CD4-positive, alpha-beta T cell treated with Interleukin-2 at 100 ng/mL for 4 hours (primary cell): ENCODE results near the gene BUB1.
A peak's percentile ranks its signal among the peaks of the same experiment; 100 is the strongest.
"Not testable (repeated sequence)": the region's sequence is repeated elsewhere in the genome, so short reads cannot be mapped to it uniquely, and the experiment has no call there.

ENCODE experiments used
- DNase-seq: peaks from one replicate; pipeline ENCODE4 v3.0.0-alpha.2; 2020; ENCODE audit warnings: low spot score

Gene BUB1

DNA sequence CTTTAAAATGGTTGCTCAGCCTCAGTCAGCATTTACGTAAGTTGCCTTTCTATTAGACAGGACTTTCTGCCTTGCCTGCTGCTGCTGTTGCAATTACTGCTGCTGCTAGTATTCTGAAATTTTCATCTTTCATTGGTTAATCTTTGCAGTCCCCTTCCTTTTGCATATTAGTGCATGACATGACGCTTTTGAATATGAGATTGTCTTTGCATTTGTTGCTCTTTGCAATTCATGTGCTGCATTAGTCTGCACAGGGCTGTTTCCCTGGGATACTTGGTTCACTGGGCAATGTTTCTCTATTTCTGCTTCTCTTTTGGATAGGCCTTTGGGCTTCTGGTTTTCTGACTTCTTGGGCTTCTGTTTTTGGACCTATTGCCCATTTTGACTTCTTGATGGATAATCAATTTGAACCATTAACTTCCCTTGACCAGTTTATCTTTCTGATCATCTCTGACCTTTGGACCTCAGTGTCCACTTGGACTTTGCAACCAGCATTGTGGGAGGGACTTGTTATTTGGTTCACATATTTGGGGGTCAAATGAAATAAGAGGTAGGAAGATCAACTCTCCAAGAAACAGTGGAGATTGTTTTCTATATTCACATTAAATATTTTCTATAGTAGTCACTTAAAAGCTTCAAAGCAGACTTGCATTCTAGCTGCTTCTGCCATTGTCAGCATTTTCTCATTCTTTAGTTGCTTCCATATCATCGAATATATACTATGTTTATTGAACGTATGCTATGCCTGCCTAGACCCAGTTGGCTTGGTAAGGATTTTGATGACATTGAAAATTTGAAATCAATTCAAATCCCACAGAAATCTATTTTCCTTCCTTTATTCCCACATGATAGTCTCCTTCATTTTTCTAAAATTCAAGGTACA is 12.5 kb upstream of the BUB1 start:
- no peak for DNase-seq

DNA sequence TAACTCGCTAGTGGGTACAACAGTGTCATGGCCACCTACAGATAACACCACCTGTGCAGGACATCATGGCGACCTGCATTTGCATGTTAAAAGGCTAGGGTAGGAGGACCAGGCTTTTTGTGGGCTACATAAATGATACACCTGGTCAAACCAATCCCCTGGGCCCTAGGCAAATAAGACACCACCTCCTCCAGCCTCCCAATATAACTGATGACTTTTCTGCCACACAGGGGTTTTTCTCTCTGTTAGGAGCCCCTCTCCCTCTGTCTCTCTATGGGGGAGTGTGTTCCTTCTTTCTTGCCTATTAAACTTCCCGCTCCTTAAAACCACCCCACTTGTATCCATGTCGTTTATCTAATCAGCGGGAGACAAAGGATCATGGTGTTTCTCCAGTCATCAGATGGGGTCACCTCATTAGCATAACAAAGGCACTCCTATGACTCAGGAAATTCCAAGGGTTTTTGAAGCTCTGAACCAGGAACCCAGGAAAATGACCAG is 10.8 kb upstream of the BUB1 start:
- no peak for DNase-seq

DNA sequence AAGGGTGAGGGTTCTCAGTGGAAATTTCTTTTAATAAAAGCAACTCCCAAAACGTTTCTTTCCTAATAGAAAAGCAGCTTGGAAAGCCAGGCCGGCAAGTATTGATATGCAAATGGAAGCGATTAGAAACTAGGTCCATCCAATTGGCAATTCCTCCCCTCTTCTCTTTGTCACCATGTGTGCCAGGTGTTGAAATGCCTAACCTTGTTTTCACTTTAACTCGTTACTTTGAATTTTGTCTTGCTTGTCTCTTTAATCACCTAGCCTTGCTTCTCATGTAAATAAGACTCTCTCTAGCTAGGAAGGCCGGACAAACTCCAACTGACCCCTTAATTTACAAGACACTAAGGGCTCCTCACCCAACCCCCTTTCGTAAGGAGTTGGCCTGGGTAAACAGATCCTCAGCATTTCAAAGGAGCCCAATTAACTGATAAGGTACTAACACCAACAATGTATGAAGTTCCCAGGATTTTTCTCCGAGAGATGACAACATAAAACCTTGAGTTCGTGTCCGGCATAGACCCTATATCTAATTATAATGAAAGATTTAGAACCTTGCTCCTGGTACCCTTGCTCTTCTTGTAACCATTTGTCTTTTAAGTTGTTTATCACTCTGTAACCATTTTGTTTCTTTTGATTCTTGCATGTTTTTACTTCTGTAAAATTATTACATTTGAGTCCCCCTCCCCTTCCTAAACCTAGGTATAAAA is 10.1 kb upstream of the BUB1 start:
- not testable (repeated sequence) for DNase-seq

DNA sequence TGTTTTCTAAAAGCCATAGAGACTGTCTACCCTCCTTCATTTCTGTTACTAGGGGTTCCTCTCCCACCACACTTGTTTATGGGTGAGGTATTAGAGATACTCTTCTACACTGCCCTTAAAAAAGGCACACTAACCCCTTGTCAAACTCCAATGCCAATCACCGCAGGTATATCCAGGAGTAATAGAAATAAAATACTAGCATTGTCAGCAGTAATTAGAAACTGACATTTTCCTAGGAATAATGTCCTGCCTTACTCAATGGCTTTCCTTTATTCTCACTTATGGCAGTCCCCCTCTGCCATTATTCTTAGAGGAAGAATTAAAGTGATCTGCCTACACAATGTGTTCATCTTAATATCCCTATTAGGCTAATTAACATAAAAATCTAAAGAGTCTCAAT is 5.0 kb upstream of the BUB1 start:
- no peak for DNase-seq

DNA sequence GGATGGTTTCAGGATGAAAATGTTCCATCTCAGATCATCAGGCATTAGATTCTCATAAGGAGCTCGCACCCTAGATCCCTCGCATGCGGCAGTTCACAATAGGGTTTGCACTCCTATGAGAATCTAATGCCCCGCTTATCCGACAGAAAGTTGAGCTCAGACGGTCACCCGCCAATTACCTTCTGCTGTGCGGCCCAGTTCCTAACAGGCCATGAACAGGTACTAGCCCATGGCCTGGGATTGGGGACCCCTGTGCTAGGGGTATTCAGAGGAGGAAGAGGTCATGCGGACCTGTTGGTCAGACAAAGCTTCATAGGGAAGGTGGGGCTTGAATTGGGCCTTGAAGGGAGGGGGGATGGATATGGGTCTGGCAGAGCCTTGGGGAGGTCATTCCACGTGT is 4.4 kb upstream of the BUB1 start:
- no peak for DNase-seq

DNA sequence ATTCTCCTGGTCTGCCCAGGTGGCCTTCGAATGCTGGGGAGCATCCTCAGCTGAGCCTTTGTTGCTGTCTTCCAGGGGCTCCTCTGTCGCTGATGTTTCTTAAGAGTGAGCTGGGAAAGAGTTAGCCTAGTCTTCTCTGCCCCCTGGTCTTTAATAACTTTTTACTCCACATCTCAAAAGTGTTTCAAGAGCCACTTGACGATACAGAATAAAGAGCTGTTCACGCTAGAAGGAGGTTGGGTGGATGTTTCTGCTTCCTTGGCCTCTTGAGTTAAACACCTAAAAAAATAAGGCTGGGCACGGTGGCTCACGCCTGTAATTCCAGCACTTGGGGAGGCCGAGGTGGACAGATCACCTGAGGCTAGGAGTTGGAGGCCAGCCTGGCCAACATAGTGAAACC is 2.8 kb upstream of the BUB1 start:
- DNase-seq = no peak

DNA sequence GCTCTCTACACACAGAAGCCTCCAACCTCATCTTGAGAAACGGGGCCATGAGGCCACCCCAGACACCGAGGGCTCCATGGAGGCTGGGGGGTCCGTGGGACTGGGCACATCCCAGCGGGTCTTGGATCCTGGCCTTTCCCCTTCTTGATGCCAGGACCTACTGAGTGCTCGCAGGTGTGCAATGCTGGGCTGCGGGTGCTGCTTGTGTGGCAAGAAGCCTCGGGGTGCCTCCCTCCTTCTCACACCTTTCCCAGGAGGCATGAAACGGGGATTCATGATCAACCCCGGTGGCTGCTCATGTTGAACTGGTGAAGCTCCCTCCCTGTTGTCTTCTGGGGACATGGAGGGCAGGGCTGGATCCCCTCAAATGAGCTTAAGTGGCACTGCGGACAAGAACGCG is 2.0 kb upstream of the BUB1 start:
- no peak for DNase-seq

DNA sequence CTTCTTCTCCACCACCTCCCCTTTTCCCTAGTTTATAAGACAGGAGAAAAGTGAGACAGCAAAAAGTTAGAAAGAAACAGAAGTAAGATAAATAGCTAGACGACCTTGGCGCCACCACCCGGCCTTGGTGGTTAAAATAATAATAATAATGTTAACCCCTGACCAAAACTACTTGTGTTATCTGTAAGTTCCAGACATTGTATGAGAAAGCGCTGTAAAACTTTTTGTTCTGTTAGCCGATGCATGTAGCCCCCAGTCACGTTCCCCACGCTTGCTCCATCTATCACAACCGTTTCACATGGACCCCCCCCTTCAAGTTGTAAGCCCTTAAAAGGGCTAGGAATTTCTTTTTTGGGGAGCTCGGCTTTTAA is 1.5 kb upstream of the BUB1 start:
- no peak for DNase-seq

DNA sequence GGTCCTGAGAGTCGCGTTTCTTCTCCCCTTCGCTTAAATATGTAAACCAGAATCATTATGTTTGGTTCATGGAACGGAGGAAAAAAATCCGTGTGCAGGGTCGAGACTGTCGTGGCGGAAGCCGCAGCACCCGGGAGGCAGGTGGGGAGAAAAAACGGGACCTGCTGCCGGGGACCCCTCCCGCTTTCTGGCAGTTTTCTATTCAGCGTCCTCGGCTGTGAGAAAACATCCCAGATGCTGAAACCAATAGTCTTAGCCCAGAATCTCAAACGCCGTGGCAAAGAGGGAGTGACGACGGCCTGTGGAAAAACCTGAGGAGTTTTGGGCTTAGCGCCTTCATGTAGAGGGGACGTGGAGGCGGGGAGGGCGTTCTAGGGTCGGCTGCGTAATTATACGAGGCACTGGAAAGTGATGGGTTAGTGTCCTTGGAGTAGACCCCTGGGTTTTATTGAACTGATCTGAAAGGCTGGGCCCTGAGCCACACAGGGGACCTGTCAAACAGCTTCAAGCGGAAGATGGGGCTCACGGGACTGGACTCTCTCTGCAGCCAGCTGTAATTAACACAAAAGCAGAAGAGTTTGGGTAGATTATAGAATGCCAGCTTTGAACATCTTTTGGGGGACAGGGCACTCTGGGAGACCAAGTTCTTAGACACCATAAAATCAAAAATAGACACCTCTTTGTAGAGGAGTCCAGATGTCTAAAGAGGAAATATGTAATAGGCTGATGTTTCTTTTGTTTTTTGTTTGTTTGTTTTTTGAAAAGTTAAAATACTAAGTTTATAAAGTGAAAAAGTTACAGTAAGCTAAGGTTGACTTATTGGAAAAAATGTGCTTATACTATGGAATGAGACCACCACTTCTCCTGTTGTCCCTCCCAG is 834 bp upstream of the BUB1 start:
- peak; percentile 5 for DNase-seq

DNA sequence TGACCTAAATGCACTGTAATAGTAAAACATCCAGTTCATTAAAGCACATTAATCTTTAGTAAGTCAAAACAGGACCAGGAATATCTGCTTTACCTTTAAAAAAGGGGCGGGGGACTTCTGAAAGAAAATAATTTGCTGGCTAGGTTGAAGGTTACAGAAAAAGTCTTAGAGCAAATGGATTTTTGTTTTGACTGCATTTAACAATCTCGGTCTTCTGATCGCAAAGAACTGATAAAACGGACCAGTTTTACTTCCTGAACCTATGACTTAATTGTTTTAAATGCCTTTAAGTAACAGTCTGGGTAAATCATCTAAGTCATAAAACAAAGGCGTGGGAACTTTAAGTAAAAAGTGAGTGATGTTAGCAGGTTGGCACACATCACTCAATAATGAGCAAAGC is 783 bp downstream of the BUB1 start:
- DNase-seq = peak; percentile 10

DNA sequence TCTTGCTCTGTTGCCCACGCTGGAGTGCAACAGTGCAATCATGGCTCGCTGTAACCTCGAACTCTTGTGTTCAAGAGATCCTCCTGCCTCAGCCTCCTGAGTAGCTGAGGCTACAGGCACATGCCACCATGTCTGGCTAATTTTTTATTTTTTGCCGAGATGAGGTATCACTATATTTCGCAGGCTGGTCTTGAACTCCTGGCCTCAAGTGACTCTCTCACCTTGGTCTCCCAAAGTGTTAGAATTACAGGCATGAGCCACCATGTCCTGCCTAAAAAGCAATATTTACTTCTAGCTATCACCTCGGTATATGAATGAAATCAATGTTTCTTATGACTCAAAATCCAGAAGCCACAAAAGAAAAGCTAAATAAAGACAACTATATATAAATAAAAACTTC is 2.2 kb downstream of the BUB1 start:
- peak; percentile 28 for DNase-seq

DNA sequence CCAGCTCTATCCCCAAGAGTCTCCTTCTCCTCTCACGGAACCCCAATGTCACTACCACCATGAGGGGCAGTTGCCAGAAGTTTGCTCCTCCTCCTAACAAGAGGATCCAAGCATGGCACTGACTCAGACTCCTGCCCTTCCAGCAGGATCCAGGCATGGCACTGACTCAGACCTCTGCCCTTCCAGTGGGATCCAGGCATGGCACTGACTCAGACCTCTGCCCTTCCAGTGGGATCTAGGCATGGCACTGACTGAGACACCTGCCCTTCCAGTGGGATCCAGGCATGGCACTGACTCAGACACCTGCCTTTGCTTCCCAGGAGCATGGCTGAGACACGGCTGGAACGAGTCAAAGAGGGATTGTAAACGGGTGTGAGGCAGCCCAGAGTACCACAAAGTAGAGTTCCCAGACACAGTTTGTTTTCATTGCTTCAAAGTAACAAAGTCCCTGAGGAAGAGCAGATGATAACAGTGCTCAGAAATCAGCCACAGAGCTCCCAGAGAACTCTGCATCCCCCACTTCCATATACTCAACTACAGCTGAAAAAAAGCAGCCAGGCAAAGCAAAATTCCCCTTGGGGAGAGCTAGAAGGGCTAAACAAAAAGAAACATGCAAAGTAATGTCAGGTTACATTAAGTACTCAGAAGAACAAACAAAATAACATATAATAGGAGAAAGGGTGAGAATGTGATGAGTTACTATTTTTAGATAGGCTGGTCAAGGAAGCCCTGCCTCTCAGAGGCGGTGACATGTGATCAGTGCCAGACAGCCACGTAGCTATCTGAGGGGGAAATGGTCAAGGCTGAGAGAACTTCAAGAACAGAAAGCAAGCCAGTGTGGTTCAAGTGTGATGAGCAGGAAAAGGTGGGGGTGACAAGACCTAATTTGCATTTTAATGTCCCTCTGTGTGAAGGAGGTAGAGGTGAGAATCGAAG is 3.0 kb downstream of the BUB1 start:
- DNase-seq = peak; percentile 74

DNA sequence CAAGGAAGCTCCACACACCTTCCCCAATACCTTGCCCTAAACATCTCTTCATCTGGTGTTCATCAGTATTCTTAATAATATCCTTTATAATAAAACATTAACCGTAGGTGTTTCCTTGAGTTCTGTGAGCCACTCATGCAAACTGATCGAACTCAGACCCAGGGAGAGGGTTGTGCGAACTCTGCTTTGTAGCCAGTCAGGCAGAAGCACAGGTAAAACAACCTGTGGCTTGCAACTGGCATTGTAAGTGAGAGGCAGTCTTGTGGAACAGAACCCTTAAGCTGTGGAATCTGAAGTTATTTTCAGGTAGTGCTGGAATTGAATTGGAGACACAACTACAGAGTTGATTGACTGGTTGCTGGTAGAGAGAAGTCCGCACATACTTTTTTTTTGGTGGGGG is 4.7 kb downstream of the BUB1 start:
- no peak for DNase-seq

DNA sequence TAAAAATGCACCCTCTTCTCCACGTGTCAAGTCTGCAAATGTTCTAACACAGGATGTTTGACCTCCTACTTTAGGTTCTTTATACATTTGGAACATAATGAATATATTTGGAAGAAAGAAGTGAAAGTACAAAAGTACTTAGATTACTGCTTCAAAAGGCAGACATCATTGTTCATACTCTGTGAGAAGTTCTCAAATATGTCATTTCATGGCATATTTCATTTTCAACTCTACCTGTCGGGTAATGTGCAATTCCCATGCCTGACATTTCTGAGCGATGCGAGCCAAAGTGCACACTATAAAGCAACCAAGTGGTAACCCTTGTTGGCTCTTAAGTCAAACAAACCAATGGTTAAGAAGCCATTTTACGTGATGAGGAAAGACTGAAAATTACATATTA is 7.0 kb downstream of the BUB1 start:
- no peak for DNase-seq

DNA sequence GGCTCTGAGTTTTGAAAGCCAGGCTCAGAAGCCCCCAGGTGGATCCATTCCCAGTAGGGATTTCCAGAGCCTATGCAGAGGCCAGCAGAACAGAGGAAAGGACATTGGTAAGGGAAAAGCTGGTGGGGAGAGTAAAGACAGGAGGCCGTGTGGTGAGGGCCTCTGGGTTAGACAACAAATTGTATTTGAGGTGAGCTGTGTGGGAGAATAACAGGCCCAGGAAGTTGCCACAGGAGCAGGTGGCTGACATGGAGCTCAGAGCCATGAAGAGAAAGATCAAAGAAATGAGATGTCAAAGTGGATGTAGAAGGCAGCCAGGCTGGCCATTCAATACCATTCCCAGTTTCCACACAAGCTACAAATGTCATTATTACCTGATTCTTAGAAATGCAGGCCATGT is 8.8 kb downstream of the BUB1 start:
- DNase-seq = no peak

DNA sequence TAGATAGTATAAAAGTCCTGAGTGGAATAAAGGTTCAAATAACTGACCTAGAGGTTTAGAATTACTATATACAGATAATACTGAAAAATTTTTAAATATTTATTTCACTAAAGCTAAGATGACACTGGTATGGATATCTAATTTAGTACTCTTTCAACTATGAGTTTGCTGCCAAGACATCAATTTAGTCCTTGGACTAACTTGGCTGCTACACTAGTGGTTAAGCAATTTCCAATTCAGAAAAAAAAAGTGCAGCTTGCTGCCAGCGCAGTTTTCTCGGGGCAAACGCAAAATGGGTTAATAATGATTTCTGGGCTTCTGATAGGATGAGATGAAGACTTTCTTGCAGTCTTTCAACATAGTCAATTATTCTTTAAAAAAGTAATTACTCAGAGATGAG is 10.8 kb downstream of the BUB1 start:
- DNase-seq = no peak

DNA sequence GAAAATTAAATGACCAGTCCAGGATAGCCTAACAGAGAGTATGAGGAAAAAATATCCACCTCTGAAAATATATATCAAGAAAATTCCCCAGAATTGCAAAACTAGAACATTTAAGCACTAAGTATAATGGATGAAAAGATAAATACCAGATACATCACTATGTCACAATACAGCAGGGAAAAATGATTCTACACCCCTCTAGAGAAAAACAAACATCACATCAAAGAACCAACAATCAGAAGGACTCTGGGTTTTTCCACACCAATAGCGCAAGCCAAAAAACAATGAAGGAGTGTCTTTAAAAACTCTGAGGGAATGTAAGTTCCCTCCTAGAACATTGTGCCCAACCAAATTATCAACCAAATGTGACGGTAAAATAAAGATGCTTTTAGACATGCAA is 13.7 kb downstream of the BUB1 start:
- no peak for DNase-seq

DNA sequence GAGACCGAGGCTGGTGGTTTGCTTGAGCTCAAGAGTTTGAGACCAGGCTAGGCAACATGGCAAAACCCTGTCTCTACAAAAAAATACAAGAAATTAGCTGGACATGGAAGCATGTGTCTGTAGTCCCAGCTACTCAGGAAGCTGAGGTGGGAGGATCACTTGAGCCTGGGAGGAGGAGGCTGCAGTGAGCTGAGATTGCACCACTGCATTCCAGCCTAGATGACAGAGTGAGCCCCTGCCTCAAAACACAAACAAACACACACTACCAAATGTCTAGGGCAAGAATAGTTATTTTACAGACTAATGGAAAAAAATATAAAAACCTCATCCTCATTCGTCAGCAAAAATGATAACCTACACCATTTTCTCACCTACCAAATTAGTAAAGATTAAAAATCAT is 15.3 kb downstream of the BUB1 start:
- no peak for DNase-seq

DNA sequence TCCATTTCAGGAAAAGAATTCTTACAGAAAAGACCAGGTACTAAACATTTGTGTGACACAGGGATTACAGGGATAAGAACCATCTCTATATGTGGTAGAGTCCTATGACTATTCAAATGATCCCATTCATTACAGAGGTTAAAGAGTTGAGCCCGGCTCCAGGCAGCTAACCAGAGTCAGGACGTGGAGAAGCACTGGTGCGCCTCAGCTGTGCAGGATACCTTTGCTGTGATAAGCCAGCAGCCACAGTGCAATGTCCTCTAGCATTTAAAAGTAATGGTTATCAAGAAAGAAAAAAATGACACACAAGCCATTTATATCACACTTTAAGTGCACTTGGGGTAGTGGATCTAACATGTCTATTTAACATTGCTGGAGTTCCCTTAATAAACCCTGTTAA is 17.3 kb downstream of the BUB1 start:
- no peak for DNase-seq

DNA sequence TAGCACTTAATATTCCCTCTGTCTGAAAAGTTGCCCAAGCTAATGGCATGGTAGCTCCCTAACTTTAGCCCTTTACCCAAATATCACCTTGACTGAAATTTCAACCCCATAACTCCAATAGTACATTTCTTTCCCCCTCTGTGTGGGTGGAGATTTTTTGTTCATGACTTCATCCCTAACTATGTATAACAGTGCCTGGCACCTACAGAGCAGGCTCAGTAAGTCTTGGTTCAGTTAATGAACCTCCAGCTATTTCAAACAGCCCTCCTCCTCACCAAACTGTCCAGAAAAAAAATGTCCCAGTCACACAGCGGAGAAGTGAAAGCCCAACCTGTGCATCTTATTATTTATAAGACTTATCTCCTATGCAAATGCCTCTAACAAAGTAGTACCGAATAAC is 18.6 kb downstream of the BUB1 start:
- no peak for DNase-seq

DNA sequence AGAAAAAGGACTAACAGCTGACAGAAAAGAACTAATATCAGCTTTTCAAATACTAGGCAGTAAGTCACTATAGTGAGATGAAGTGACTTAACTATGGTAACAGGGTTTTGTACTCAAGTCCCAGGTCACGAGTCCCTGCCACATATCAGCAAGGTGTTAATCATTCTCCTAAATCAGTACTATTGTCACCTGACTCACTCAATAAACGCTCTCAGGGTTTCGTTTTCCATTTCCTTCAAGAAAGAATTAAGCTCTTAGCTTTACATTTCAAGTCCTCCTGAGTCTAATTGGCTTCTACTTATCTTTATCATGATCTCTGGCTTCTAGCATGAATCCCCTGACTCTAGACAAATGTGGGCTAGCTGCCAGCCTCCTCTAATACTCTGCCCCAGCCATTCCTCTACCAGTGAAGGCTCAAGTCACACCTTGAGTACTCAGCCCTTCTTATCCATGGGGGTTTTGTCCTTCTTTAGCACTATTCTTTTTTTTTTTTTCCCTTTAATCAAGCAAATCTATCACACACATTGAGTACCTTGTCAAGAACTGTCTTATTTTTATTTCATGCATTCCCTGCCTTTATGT is 20.0 kb downstream of the BUB1 start:
- DNase-seq = peak; percentile 55
